Raji (cell line): Measurements from ENCODE around the gene PALB2.

Source experiments
- POLR2A ChIP-seq: IDR thresholded peaks from 2 replicates; pipeline ENCODE4 v1.6.1; 2011; ENCODE audit warnings: low read depth, low read length, control low read depth; ENCODE audit not compliant: insufficient read depth

PALB2 gene

GRCh38 chr16:23666571-23667354, 25.7 kb upstream of the PALB2 start:
- no peak for TF ChIP-seq POLR2A

- no peak for TF ChIP-seq POLR2A
Measured at GRCh38 chr16:23663918-23664317, 22.8 kb upstream of the PALB2 start.

- no peak for TF ChIP-seq POLR2A
Measured at GRCh38 chr16:23651943-23652468, 10.9 kb upstream of the PALB2 start.

GRCh38 chr16:23650674-23651416, 9.7 kb upstream of the PALB2 start:
- TF ChIP-seq POLR2A = no peak

- no peak for TF ChIP-seq POLR2A
Measured at GRCh38 chr16:23642246-23642774, 1.2 kb upstream of the PALB2 start.

- no peak for TF ChIP-seq POLR2A
Measured at GRCh38 chr16:23640615-23640930, 537 bp downstream of the PALB2 start.

- TF ChIP-seq POLR2A = no peak
Measured at GRCh38 chr16:23635958-23636357, 5.2 kb downstream of the PALB2 start.

GRCh38 chr16:23634461-23635036, 6.6 kb downstream of the PALB2 start:
- TF ChIP-seq POLR2A = no peak

GRCh38 chr16:23629516-23629915, 11.6 kb downstream of the PALB2 start:
- TF ChIP-seq POLR2A = no peak

GRCh38 chr16:23624092-23624491, 17.0 kb downstream of the PALB2 start:
- no peak for TF ChIP-seq POLR2A

GRCh38 chr16:23615805-23616204, 25.3 kb downstream of the PALB2 start:
- no peak for TF ChIP-seq POLR2A

- TF ChIP-seq POLR2A = no peak
Measured at GRCh38 chr16:23611936-23612335, 29.2 kb downstream of the PALB2 start.

- TF ChIP-seq POLR2A = no peak
Measured at GRCh38 chr16:23609929-23610328, 31.2 kb downstream of the PALB2 start.

- TF ChIP-seq POLR2A = no peak
Measured at GRCh38 chr16:23608194-23608593, 32.9 kb downstream of the PALB2 start.

GRCh38 chr16:23607726-23608125, 33.4 kb downstream of the PALB2 start:
- no peak for TF ChIP-seq POLR2A
